Vagina (tissue), 2 donors: ENCODE measurements around the gene CCDC80. TPM values are rescaled to one million over a fixed set of nuclear protein-coding genes. Genes with fewer than 3 reads are reported as not detected.

Experiments used
- DNase-seq, 2 donors: peaks; one replicate each; pipeline ENCODE4 v3.0.0-alpha.2; 2017; ENCODE audit errors: extremely low spot score in 2 of 2
- H3K27ac ChIP-seq: fragments of 200-600 bp; sonication (generic); one replicate; pipeline ENCODE4 v1.5.1; 2019
- H3K27me3 ChIP-seq: fragments of 200-600 bp; sonication (generic); one replicate; pipeline ENCODE4 v1.5.1; 2019
- H3K36me3 ChIP-seq, 2 donors: fragments of 200-600 bp; sonication (generic); one replicate each; pipeline ENCODE4 v1.5.1; 2017 to 2019
- H3K4me1 ChIP-seq: fragments of 200-600 bp; sonication (generic); one replicate; pipeline ENCODE4 v1.5.1; 2019
- H3K4me3 ChIP-seq, 2 donors: fragments of 200-600 bp; sonication (generic); 1 replicate in 1 of 2; 2 replicates in 1 of 2; pipeline ENCODE4 v1.5.1; 2016 to 2019
- H3K9me3 ChIP-seq: fragments of 200-600 bp; sonication (generic); one replicate; pipeline ENCODE4 v1.5.1; 2019
- POLR2A ChIP-seq, 2 donors: fragments of 450-650 bp; IDR thresholded peaks; one replicate each; pipeline ENCODE4 v1.6.1; 2017; ENCODE audit warnings: antibody characterized with exemption in 2 of 2, mild to moderate bottlenecking in 2 of 2, moderate library complexity in 2 of 2
- POLR2AphosphoS5 ChIP-seq, 2 donors: sonication (generic); formaldehyde crosslinking; IDR thresholded peaks; one replicate each; pipeline ENCODE4 v1.9.0; 2017; ENCODE audit warnings: antibody characterized with exemption in 2 of 2, mild to moderate bottlenecking in 2 of 2, low read depth in 1 of 2; ENCODE audit not compliant: insufficient read depth in 1 of 2
- intact Hi-C: fragments of 100-400 bp; cut with DNase I; formaldehyde crosslinking; loops from one replicate; pipeline ENCODE4 v1.15.1; 2023
- total RNA-seq: library from RNA; depleted of rRNA; stranded (reverse); fragments of >200 nt; gene quantifications from one replicate; pipeline ENCODE4 v1.2.3, GENCODE V29; 2016
- TF ChIP-seq, protein P1 (sequence below), 3 experiments: fragments of 450-650 bp in 2 of 3; fragments of 200-600 bp in 1 of 3; sonication (generic) in 1 of 3; IDR thresholded peaks; one replicate each; pipeline ENCODE4 v1.5.1; 2017 to 2019; ENCODE audit warnings: antibody characterized with exemption in 3 of 3, mild to moderate bottlenecking in 2 of 3, moderate library complexity in 2 of 3

CCDC80 gene
- total RNA-seq, 1 donor from 2014 or later: 51.6 TPM

DNA sequence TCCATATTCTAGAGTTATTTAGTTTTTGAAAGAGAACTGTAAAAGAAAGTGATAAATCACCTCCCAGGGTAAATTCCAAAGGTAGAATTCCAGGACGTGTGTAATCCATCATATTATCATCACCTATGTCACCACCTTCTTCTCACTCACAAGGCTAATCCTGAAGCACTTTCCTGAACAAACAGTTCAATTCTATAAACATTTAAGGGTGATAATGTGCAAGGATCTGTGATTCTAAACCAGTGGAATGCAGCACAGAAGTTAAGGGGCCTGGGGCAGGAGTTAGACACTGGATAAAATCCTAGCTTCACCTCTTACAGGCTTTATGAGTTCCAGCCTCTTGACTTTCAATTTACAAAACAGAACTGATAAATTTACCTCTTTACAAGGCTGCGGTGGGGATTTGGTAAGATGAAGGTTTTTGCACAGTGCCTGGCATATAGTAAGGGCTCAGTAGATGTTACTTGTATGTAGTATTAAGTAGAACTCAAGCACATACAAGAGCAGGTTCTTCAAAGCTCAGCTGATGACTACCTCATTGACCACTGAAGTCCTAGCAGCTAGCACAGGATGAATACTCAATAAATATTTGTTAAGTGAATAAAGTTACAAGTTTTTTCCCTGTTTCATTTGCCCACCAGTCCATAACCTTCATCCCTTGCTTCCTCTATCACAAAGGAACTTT is 47.3 kb upstream of the CCDC80 start:
- H3K4me3 ChIP-seq: no peak overlapping the region
- H3K36me3 ChIP-seq: no peaks in the 10 kb centered on the region
- no peaks in the 10 kb centered on the region for H3K9me3 ChIP-seq
- no peaks in the 10 kb centered on the region for H3K27me3 ChIP-seq
- TF ChIP-seq POLR2AphosphoS5 (IDR thresholded peaks at IDR 0.05; ENCODE audit: insufficient read depth in 1 of 2, low read depth in 1 of 2) (no peak), POLR2A (IDR thresholded peaks at IDR 0.05) (no peak)
- TF ChIP-seq, protein P1, sequence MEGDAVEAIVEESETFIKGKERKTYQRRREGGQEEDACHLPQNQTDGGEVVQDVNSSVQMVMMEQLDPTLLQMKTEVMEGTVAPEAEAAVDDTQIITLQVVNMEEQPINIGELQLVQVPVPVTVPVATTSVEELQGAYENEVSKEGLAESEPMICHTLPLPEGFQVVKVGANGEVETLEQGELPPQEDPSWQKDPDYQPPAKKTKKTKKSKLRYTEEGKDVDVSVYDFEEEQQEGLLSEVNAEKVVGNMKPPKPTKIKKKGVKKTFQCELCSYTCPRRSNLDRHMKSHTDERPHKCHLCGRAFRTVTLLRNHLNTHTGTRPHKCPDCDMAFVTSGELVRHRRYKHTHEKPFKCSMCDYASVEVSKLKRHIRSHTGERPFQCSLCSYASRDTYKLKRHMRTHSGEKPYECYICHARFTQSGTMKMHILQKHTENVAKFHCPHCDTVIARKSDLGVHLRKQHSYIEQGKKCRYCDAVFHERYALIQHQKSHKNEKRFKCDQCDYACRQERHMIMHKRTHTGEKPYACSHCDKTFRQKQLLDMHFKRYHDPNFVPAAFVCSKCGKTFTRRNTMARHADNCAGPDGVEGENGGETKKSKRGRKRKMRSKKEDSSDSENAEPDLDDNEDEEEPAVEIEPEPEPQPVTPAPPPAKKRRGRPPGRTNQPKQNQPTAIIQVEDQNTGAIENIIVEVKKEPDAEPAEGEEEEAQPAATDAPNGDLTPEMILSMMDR (IDR thresholded peaks at IDR 0.05): no peak
- no peak overlapping the region for H3K27ac ChIP-seq
- intact Hi-C loops: no loop called here
- no peak for DNase-seq
- H3K4me1 ChIP-seq: peaks cover 19% of the 10 kb centered on the region

DNA sequence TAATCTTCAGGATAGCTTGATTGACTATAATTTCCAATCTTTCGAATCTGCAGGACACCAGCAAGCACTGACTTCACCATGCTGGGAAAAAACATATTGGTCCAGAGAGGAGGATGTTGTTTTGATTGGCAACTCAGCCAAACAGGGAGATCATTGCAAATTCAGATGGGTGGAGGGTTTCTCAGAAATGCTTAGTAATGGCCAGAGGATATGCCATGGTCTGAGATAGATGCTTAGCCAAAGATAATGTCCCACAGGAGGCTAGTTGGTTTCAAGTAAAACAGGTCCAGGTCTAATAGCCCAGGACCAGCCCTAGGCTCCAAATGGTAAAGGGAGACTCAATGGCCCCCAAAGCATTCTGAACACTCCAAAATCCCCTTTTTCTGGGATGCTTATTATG is 46.7 kb upstream of the CCDC80 start:
- no peaks in the 10 kb centered on the region for H3K9me3 ChIP-seq
- H3K27me3 ChIP-seq: no peaks in the 10 kb centered on the region
- intact Hi-C loops: no loop called here
- no peak for TF ChIP-seq POLR2A (IDR thresholded peaks at IDR 0.05)
- no peak for TF ChIP-seq POLR2AphosphoS5 (IDR thresholded peaks at IDR 0.05; ENCODE audit: insufficient read depth in 1 of 2, low read depth in 1 of 2)
- TF ChIP-seq, protein P1 (IDR thresholded peaks at IDR 0.05): no peak
- H3K27ac ChIP-seq: no peak overlapping the region
- H3K36me3 ChIP-seq: no peaks in the 10 kb centered on the region
- DNase-seq: no peak
- no peak overlapping the region for H3K4me3 ChIP-seq
- peaks cover 19% of the 10 kb centered on the region for H3K4me1 ChIP-seq

DNA sequence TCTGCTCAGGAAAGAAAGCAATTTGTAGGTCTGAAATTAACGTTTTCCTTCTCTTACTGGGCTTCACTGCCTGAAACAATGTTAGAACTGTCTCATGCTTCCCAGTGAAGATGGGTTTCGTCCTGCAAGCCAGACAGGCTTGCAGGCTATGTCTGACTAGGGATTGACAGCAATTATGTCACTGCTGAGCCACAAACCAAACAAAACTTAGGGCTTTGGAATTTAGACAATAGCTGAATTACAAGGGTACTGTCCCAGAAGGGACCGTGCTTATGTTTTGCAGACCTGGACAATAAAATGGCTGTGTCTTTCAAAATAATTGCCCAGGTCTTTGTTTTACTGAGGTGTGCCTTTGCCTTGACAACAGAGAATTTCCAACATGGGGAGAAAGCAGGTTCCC is 46.3 kb upstream of the CCDC80 start:
- DNase-seq: no peak
- Histone ChIP-seq H3K9me3 (no peaks in the 10 kb centered on the region), H3K4me3 (no peak overlapping the region), H3K4me1 (peaks cover 19% of the 10 kb centered on the region), H3K27me3 (no peaks in the 10 kb centered on the region), H3K27ac (no peak overlapping the region), H3K36me3 (no peaks in the 10 kb centered on the region)
- TF ChIP-seq POLR2A (IDR thresholded peaks at IDR 0.05) (no peak), POLR2AphosphoS5 (IDR thresholded peaks at IDR 0.05; ENCODE audit: insufficient read depth in 1 of 2, low read depth in 1 of 2) (no peak)
- TF ChIP-seq, protein P1 (IDR thresholded peaks at IDR 0.05): no peak
- intact Hi-C loops: no loop called here

DNA sequence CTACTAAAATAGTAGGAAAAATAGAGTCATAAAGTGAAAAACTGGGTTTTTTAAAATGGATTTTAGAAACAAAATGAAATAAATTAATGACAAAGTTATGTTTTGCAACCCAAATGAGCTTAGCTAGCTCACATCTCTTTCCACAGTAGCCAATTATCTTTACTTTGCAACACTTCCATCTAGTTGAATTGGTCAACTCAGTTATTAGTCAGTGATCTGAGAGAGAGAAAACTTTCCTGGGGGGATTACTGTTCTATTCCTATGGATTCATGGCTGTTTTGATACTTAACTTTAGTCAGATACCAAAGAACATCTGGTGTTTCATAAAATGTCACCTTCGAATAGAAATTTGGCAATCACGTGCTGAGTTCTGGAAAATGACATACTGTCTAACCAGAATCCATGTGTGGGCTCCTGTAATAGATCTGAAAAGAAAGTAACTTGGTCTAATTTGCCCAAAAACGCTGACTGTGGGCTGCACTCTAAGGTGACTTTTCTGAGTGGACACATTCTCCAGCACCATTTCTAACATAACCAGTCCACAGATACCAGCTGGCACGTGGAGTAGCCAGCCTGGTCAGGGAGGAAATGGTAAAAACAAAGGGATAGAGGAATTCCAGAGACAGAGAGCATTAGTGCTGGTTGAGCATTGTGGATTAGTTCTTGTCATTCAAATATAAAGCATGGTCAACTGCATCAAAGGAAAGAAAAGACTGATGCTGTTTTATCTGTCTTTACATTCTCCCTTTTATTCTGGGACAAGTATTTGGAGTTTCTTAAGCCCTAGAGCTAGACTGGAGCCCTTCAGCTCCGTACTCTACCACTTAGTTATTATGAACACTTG is 45.2 kb upstream of the CCDC80 start:
- Histone ChIP-seq H3K9me3 (no peaks in the 10 kb centered on the region), H3K4me3 (no peak overlapping the region), H3K4me1 (peaks cover 19% of the 10 kb centered on the region), H3K27ac (no peak overlapping the region), H3K36me3 (no peaks in the 10 kb centered on the region), H3K27me3 (no peaks in the 10 kb centered on the region)
- intact Hi-C loops: no loop called here
- no peak for DNase-seq
- no peak for TF ChIP-seq POLR2AphosphoS5 (IDR thresholded peaks at IDR 0.05; ENCODE audit: insufficient read depth in 1 of 2, low read depth in 1 of 2)
- no peak for TF ChIP-seq POLR2A (IDR thresholded peaks at IDR 0.05)
- TF ChIP-seq, protein P1 (IDR thresholded peaks at IDR 0.05): no peak

DNA sequence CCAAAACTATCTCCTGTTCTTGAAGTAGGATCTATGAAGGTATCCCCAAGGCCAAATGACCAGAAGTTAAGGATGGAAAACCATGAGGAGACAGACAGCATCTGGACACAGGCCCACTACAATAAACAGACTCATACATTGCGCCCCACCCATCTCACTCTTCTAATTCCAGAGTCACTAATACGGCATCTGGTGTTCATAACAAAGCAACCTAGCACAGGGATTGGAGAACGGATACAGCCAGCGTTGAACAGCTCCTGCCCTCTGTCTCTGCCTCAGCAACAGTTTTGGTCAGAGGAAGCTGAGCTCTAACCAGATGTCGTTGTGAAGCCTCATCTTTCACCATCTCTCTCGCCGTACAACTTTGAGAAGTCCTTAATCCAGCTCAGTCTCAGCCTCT is 44.5 kb upstream of the CCDC80 start:
- Histone ChIP-seq H3K27ac (no peak overlapping the region), H3K9me3 (no peaks in the 10 kb centered on the region), H3K36me3 (no peaks in the 10 kb centered on the region), H3K27me3 (no peaks in the 10 kb centered on the region), H3K4me3 (no peak overlapping the region), H3K4me1 (peaks cover 19% of the 10 kb centered on the region)
- no peak for DNase-seq
- intact Hi-C loops: no loop called here
- TF ChIP-seq, protein P1 (IDR thresholded peaks at IDR 0.05): no peak
- TF ChIP-seq POLR2AphosphoS5 (IDR thresholded peaks at IDR 0.05; ENCODE audit: insufficient read depth in 1 of 2, low read depth in 1 of 2) (no peak), POLR2A (IDR thresholded peaks at IDR 0.05) (no peak)
